Stimulated activated CD4-positive, alpha-beta T cell treated with anti-CD3 and anti-CD28 coated beads, TNF-alpha, amount 100 ng/mL, for 1 hour (primary cell): ENCODE data around the gene CPLX3.

Experiments
- DNase-seq, 3 donors: peaks; one replicate each; pipeline ENCODE4 v3.0.0-alpha.2; 2020; ENCODE audit warnings: low read depth in 3 of 3, low spot score in 1 of 3

The CPLX3 gene

DNA sequence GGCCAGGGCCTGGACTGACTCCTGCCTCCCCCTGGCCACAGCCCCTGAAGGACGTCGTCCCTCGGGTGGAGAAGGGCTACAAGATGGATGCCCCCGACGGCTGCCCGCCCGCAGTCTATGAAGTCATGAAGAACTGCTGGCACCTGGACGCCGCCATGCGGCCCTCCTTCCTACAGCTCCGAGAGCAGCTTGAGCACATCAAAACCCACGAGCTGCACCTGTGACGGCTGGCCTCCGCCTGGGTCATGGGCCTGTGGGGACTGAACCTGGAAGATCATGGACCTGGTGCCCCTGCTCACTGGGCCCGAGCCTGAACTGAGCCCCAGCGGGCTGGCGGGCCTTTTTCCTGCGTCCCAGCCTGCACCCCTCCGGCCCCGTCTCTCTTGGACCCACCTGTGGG is 24.1 kb upstream of the CPLX3 start:
- no peak for DNase-seq

DNA sequence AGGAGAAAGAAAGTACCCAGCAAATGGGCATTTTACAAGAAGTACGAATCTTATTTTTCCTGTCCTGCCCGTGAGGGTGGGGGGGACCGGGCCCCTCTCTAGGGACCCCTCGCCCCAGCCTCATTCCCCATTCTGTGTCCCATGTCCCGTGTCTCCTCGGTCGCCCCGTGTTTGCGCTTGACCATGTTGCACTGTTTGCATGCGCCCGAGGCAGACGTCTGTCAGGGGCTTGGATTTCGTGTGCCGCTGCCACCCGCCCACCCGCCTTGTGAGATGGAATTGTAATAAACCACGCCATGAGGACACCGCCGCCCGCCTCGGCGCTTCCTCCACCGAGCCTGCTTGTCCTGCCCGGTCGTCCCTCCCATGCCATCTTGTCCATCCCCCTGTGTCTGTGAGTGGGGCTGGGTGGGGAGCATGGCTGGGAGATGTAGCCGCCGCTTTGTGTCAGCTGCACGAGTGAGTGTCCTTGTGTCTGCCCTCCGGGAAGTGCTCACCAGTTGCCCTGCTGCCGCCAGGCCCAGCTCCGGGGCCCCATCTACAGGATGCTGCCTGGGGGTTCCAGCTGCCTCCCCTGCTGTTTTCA is 23.5 kb upstream of the CPLX3 start:
- DNase-seq = no peak

DNA sequence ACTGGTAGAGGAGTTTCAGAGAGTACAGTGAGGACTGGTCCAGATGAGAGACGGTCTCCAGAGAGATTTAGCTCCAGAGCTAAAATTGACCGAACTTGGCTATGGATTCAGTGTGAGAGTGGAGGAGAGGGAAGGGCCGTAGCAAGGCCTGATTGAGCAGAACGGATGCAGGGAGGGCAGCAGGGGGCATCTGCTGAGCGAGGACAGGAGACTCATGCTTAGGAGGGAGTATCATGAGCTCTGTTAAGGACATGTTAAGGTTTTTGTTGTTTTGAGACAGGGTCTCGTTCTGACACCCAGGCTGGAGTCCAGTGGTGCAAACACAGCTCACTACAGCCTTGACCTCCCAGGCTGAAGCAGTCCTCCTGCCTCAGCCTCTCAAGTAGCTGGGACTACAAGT is 21.5 kb upstream of the CPLX3 start:
- DNase-seq = no peak

DNA sequence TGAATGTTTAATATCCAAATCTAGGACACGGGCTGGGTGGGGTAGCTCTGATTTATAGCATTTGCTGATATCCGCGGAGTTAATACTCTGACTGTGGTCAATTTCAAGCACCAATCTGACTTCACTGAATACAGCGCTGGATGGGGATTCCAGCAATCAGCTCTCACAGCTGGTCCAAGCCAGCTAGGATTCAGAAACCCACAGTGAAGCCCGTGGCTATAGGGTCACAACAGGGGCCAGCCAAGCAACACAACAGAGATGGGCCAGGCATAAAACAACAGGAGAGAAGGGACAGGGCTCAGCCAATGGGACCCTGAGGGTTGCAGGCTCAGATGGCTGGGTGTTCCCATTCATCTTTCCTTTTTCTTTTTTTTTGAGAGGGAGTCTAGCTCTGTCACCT is 19.1 kb upstream of the CPLX3 start:
- no peak for DNase-seq

DNA sequence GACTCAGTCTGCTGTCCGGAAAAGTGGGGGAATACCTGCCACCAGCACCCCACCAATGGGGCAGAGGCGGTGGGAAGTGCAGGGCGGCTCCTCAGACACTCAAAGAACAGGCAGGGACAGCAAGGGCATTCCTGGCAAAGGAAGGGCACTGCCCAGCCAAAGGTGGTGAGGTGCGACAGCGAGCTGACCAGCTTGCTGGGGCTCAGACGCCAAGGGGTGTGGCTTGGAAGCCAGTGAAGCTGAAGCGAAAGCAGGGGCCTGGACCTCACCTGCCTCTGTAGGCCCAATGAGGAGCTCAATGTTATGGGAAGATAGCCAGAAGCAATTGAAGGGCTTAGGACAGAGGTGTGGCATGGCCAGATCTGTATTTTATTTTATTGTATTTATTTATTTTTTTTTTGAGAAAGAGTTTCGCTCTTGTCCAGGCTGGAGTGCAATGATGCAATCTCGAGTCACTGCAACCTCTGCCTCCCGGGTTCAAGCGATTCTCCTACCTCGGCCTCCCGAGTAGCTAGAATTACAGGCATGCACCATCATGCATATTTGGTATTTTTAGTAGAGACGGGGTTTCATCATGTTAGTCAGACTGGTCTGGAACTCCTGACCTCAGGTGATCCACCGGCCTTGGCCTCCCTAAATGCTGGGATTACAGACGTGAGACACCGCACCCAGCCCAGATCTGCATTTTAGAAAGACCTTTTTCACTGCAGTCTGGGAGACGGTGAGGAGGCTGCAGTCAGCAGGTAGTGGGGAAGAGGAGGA is 18.2 kb upstream of the CPLX3 start:
- DNase-seq = no peak

DNA sequence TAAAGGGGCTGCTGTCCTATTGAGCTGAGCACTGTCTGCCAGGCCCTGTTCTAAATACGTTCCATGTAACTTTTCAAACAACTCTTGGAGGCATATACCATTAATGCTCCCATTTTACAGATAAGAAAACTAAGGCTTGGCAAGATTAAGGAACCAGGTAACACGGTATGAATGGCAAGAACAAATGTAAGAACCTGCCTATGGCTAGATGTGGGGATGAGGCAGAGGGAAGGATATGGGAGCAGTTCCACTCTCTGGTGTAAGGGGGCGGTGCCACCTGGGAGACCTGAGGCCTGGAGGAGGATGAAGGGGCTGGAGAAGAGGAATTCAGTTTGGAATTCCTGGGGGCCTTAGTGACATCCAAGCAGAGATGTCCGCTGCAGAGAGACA is 17.6 kb upstream of the CPLX3 start:
- DNase-seq = no peak

DNA sequence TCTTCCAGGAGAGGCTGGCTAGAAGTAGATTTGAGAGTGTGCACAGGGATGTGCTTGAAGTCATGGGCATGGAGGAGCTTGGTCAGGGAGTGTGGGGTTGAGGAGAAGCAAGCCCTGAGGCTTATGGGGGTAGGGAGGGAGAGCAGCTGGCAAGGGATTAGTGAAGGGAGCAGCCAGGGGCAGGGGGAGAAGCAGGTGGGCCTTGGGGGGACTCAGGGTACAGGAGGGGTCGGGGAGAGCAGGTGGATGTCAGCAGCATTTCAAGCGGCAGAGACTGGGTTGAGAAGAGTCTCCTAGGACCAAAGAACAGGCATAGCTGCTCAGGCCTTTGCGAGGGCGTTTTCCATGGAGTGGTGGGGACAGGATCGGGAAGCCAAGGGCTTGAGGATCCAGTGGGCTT is 17.2 kb upstream of the CPLX3 start:
- DNase-seq = no peak

DNA sequence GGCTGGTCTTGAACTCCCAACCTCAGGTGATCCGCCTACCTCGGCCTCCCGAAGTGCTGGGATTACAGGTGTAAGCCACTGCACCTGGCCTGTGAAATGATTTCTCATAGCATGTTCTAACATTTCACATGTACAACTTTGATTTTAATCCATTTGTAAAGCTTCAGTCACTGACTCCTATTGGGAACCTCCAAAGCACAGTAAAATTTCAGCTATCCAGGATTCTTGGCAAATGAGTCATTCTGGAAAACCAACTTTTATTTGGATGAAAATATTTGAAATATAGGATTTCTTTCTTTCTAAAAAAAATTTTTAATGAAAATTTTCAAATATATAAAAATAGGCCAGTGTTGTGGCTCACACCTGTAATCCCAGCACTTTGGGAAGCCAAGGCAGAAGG is 16.5 kb upstream of the CPLX3 start:
- no peak for DNase-seq

DNA sequence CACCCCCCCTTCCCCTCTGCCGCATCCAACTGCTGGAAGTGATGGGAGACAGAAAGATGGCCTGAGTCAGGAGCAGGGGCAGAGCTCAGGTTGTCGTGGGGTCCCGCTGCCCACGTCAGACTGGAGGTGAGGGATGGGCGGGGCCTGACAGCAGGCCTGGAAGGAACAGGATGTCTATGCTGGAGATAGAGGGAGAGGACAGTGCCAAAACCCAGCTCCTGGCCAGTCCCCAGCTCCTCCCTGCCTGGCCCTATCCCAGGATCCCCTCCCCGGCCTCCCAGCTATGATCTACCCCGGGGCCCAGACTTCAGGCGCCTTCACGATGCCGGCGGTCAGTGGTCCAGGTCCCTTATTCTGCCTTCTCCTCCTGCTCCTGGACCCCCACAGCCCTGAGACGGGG is 13.9 kb upstream of the CPLX3 start, which contains the start of gene LMAN1L:
LMAN1L (plus strand) TSS at position 303 of the 400 bp plus-strand sequence; CDS start at position 323, 20 bp downstream.
- DNase-seq = no peak

DNA sequence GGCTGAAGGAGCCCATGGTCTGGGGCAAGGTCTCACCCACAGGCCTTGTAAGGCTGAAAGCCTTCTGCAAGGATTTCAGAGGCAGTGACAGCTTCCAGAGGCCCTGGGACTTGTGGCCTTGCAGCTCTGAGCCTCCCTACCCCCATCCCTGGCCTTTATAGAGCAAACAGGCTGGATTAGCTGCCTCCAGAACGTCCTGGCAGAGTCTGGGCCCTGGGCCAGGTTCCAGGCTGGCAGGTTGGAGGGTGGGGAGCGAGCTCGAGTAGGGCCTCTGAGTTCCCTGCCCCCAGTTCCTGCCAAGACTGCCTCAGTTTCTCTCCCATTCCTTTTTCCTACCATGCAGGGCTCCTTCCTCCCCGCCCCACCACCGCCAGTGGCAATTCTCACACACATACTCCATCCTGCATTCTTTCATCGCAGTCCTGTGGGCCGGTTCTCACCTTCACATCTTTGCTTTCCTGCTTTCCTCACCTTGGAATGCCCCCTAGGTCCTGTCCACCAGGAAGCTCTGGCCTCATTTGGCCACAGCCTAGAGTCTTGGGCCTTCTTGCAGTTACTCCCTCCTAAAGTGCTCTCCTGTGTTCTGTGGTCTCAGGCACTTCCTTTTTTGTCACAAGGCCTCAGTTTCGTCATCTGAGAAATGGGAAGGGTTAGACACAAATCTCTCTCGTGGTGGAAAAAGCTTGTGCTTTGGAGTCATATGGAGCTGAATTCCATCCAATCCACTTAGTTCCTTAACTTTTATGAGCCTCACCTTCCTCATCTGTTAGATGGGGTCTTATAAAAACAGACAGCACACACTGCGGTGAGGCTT is 11.1 kb upstream of the CPLX3 start:
- no peak for DNase-seq

DNA sequence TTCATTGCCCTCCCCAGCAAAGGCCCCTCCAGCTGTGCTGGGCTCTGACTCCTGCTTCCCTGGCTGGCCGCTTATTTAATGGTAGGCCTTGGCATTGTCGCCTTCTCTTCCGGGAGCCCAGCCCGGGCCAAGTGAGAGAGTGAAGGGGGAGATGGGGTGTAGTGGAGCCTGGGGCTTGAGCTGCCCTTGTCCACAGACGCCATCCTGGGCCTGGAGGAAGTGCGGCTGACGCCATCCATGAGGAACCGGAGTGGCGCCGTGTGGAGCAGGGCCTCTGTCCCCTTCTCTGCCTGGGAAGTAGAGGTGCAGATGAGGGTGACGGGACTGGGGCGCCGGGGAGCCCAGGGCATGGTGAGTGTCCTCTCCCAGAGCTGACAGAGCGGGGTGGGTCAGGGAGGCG is 10.5 kb upstream of the CPLX3 start:
- DNase-seq = no peak

DNA sequence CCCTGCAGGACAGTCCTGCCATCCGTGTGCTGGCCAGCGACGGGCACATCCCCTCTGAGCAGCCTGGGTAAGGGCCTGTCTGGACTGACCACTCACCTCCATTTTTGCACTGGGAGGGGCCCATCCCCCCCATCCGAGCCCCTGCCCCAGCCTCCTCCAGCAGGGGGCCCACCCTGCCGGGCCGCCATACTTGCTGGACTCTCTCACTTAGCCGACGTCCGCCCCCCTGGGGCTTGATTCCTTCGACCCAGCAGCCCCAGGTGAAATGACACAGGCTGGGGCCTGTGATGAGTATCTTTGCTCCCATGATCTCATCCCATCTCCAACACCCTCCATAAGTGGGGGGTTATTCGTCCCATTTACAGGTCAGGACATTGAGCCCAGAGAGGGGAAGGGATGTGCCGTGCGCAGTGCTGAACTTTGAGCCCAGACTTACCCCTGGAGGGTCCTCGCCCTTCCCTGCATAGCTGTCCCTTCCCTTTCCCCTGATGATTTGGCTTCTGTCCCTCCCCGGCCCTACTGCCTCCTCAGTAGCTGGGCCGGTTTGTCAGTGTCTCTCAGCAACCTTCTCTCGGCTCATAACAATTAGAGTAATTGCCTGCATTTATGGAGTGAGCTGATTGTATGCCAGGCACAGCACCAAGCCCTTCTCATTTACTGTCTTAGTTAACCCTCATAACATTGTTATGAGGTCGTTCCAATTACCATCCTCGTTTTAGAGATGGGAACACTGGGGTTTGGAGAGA is 9.6 kb upstream of the CPLX3 start:
- no peak for DNase-seq

DNA sequence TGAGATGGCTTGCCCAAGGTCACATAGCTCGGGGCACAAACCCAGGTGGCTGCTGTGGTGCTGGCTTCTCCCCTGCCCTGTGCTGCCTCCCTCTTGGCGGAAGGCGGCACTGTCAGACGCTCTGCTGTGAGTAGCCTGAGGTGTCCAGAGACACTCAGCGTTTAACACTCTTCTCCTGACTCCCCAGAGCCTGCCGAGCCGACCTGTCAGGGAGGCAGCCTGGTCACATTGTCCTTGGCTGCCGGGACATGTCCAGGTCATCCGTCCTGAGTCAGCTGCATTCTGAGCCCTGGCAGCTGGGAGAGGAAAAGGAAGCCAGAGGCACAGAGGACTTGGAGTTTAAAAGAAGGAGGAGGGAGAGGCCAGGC is 9.1 kb upstream of the CPLX3 start:
- no peak for DNase-seq

DNA sequence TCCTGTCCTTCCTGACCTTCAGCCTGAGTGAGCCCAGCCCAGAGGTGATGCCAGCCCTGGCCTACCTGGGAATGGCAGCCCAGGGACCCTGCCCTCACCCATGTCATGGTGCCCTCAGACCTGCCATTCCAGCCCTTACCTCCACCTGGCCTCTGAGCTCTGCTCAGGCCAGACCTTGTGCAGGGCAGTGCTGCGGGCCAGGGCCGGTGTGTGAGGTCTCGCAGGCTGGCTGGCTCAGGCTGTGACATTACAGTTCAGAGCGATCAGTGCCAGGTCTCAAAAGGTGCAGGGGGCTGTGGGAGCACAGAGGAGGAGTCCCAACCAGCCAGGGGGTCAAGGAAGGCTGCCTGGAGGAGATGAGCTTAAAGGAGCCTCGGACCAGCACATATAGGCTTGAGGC is 6.4 kb upstream of the CPLX3 start:
- no peak for DNase-seq

DNA sequence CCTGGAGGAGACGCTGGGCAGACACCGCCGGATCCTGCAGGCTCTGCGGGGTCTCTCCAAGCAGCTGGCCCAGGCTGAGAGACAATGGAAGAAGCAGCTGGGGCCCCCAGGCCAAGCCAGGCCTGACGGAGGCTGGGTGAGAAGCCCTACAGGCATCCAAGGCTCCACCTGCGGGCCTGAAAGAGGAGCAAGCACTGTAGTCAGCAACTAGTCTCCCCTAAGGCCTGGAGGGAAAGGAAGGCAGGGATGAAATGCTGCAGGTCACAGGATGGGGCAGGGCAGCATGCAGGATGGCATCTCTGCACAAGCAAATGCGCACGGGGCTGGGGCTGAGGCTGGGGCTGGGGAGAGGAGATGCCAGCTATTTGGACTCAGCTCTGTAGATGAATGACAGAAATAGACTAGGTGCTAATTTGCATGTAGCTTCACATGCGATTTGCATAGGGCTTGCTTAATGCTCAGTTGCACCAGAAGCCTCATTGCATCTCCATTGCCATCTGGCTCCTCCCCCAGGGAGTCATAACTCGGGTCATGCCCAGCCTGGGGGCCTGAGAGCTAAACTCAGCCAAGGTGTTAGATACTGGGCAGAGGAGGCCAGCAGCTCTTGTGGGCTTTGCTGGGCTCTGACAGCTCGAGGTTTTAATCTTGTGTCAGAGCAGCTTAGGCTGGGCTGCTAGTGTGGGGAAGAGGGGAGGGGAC is 5.2 kb upstream of the CPLX3 start:
- DNase-seq = no peak

DNA sequence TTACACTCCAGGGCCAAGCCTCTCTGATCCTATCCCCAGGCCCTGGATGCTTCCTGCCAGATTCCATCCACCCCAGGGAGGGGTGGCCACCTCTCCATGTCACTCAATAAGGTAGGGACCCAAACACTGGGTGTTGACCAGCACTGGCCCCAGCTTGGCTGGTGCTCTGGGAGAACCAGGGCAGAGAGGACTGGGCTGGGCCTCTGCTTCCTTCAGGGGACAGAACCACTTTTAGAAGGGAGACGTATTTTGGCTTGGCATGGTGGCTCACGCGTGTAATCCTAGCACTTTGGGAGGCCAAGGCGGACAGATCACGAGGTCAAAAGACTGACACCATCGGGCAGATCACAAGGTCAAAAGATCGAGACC is 4.7 kb upstream of the CPLX3 start:
- no peak for DNase-seq

DNA sequence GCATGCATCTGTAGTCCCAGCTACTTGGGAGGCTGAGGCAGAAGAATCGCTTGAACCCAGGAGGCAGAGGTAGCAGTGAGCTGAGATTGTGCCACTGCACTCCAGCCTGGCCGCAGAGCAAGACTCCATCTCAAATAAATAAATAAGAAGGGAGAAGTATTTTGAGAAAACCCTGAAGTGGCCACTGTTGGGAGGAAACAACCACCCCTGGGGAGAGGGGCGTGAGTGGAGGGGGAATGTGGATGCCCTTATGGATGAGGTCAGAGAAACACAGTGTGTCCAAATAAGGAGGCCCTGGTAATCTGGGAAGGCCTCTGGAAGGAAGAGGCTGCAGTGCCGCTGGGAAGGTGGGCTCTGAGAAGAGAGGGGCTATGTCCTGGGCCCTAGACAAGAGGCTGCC is 4.2 kb upstream of the CPLX3 start:
- no peak for DNase-seq

DNA sequence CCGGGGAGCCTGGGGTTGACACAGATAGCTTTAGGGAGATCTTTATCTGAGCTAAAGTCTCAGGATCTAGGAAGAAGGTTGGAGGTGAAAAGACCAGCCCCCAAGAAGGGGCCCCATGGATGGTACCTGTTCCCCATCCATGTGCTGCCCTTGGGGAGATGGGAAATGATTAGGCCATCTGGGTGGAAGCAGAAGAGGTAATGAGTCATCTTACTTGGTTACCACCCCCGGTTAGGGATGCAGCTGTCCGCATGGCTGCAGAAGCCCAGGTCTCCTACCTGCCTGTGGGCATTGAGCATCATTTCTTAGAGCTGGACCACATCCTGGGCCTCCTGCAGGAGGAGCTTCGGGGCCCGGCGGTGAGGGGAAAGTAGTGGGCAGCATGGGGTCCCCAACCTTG is 3.1 kb upstream of the CPLX3 start:
- no peak for DNase-seq

DNA sequence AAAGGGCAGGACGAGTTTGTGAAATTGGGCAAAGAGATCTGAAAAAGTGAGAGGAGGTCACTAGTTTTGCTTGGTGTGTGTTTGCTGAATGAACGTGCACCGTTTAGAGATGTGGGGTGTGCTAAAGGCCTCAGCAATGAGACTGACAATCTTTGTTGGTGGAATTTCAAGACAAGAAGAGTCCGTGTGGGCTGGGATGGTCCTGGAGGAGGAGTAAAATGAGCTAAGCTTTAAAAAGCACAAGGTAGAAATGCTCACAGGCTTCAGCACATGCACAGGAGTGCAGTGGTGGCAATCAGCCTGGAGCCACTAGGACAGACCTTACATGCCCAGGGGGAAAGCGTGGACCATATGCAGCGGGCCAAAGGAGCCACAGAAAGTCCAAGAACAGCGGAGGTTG is 1.5 kb upstream of the CPLX3 start:
- DNase-seq = no peak

DNA sequence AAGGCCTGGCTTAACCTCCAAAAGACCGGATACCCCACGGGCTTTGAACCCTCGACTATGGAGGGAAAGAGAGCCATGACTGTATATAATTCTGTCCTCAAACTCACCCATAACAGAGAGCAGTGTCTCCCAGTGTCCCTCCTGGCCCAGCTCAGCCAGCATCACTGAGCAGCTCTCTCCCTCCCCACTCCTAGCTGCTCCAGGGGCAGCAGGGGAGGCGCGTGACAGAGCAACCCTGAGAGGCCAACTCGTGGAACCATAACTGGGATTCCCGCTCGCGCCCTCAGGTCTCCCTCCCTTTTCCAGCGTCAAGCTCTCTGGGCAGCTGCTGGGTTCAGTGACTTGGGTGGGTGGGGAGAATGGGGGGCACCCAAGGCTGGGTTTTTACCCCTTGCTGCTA is 561 bp upstream of the CPLX3 start:
- DNase-seq = no peak

DNA sequence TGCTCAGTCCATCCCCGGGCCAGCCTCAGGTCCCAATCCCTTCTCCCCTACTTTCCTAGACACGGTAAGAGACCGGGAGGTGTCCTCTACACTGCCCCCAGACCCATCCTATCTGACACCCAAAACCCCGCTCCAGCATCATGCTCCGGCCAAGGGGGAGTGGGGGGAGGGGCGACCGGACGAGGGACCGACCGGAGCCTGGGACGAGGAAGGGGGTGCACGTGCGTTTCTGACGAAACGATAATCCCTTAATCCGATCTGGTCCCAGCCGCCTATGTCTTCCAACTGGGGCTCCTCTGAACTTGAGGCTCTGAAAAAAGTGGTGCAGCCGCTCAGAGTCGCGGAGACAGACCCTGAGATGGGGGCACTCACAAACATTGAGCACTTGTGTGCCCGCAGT is 494 bp downstream of the CPLX3 start:
- no peak for DNase-seq
